ENCODE measurements around the gene TMEM9. TPM values are rescaled to one million over a fixed set of nuclear protein-coding genes. Genes with fewer than 3 reads are reported as not detected.

The TMEM9 gene
- total RNA-seq, 4 donors from 2014 or later: 11.9 to 38.8 (median 13.0) TPM

DNA sequence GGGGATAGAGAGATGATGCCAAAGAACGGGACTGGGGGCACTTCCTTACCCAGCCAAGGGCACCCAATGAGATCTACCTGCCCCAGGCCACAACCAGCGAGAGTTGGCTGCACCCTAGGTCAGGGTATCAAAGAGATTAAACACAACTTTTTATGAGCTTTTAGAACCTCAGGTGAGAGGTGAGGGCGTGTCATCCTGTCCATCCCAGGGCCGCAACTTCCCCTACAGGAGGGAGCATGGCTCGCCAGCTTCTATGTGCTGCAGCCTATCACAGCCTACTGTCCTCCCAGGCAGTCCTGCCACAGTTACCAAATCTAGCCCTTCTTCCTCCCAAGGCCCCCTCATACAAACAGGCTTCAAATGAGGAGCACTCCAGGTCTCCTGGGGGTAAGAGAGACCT is 12.9 kb downstream of the TMEM9 start:
- TF ChIP-seq POLR2A (IDR thresholded peaks at IDR 0.05): no peak
- TF ChIP-seq, protein P1, sequence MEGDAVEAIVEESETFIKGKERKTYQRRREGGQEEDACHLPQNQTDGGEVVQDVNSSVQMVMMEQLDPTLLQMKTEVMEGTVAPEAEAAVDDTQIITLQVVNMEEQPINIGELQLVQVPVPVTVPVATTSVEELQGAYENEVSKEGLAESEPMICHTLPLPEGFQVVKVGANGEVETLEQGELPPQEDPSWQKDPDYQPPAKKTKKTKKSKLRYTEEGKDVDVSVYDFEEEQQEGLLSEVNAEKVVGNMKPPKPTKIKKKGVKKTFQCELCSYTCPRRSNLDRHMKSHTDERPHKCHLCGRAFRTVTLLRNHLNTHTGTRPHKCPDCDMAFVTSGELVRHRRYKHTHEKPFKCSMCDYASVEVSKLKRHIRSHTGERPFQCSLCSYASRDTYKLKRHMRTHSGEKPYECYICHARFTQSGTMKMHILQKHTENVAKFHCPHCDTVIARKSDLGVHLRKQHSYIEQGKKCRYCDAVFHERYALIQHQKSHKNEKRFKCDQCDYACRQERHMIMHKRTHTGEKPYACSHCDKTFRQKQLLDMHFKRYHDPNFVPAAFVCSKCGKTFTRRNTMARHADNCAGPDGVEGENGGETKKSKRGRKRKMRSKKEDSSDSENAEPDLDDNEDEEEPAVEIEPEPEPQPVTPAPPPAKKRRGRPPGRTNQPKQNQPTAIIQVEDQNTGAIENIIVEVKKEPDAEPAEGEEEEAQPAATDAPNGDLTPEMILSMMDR (IDR thresholded peaks at IDR 0.05 in 4 of 5, conservative IDR thresholded peaks at IDR 0.05 in 1 of 5): no peak

DNA sequence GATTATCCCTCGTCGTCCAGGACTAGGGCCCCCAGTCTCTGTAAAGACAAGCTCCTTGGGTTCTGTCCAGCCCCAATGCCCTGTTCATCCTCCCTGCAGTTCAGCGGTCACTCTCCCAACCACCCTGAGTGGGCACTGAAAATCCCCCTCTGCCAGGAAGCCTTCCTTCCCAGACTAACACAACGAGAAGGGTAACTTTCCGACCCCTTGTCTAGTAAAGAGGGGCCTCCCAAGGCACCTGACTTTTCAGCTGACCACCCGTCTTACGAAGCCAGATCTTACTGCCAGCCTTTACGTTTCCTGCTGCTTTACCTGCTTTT is 13.4 kb downstream of the TMEM9 start:
- DNase-seq (peak in 1 of 2 donors; percentile 6), ATAC-seq (no peak)
- in situ Hi-C loops (cut with MboI; ENCODE audit: low sequenced_read_pairs in 4 of 4) (loop anchor here in 1 of 4 donors (10.0 kb wide), 1 partner anchor 84 kb away; no protein-coding TSS in a partner anchor), intact Hi-C loops (cut with DNase I; ENCODE audit: low total_unique reads) (no loop called here)
- Histone ChIP-seq H3K36me3 (peaks cover 0 to 25% of the 10 kb centered on the region in 2 donors), H3K9me3 (no peaks in the 10 kb centered on the region), H3K4me1 (peaks cover 2 to 7% of the 10 kb centered on the region in 2 donors), H3K4me3 (no peak overlapping the region), H3K27me3 (no peaks in the 10 kb centered on the region), H3K27ac (no peak overlapping the region)
- no peak for TF ChIP-seq POLR2A (IDR thresholded peaks at IDR 0.05)
- TF ChIP-seq, protein P1 (IDR thresholded peaks at IDR 0.05 in 4 of 5, conservative IDR thresholded peaks at IDR 0.05 in 1 of 5): no peak

More for the DNA sequence above, 12.9 kb downstream of the TMEM9 start:
- intact Hi-C loops (cut with DNase I; ENCODE audit: low total_unique reads) (no loop called here), in situ Hi-C loops (cut with MboI; ENCODE audit: low sequenced_read_pairs in 4 of 4) (loop anchor here in 1 of 4 donors (10.0 kb wide), 1 partner anchor 83 kb away; no protein-coding TSS in a partner anchor)
- H3K4me3 ChIP-seq: no peak overlapping the region
- DNase-seq: peak in 1 of 2 donors; percentile 5
- peaks cover 0 to 26% of the 10 kb centered on the region in 2 donors for H3K36me3 ChIP-seq
- no peak overlapping the region for H3K27ac ChIP-seq
- no peak for ATAC-seq
- no peaks in the 10 kb centered on the region for H3K9me3 ChIP-seq
- H3K27me3 ChIP-seq: no peaks in the 10 kb centered on the region
- peaks cover 2 to 7% of the 10 kb centered on the region in 2 donors for H3K4me1 ChIP-seq

DNA sequence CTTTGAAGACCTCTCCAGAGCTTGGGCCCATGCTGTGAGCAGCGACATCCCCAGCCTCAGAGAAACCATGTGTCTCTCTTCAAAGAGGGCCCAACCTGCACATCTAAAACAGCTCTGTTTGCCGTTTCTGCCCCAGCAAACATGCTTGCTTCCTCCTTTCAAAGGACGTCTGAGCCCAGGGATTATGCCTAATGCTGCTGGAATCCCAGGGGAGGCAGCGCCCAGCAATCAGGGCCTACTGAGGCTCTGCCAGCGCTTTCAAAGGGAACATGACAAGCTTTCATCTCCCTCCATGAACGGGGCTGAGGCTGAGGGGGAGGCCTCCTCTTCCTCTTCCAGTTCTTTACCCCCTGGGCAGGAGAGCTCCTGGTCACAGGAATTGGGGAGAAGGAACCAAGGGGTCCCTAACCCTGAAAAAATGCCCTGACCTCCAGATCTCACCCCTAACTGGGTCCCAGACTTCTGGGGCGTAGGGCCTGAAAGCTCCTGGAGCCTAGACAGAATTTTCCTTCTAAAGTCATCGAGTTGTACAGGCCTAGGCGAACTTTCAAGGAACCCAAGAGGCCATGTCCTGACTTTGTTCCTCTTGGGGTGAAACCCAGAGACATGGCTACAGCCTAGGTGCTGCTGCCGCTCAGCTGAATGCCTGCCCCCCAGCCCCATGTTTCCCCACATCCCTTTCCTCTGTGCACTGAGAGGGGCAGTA is 13.9 kb downstream of the TMEM9 start:
- Histone ChIP-seq H3K36me3 (peaks cover 0 to 25% of the 10 kb centered on the region in 2 donors), H3K4me1 (peaks cover 2 to 7% of the 10 kb centered on the region in 2 donors), H3K4me3 (no peak overlapping the region), H3K9me3 (no peaks in the 10 kb centered on the region), H3K27me3 (no peaks in the 10 kb centered on the region), H3K27ac (no peak overlapping the region)
- no peak for DNase-seq
- in situ Hi-C loops (cut with MboI; ENCODE audit: low sequenced_read_pairs in 4 of 4) (loop anchor here in 1 of 4 donors (10.0 kb wide), 1 partner anchor 84 kb away; no protein-coding TSS in a partner anchor), intact Hi-C loops (cut with DNase I; ENCODE audit: low total_unique reads) (no loop called here)
- ATAC-seq: no peak
- TF ChIP-seq, protein P1 (IDR thresholded peaks at IDR 0.05 in 4 of 5, conservative IDR thresholded peaks at IDR 0.05 in 1 of 5): no peak
- no peak for TF ChIP-seq POLR2A (IDR thresholded peaks at IDR 0.05)

DNA sequence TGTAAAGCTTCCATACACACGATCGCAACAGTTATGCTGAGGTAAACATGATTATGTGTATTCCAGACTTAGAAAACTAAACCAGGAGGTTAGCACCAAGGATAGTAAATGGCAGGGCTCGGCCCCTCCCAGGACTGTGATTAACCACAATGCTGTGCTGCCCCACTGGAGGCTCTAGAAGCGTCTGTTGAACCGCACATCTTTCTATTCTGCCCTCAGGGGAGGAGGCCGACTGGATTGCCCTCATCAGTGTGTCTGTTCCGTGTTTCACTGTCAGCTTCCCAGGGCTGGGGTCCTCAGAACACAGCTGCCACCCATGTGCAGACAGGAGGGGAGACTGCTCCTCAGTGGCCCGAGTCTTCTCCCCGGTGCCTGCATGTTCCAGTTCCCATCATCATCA is 14.5 kb downstream of the TMEM9 start:
- no peak overlapping the region for H3K4me3 ChIP-seq
- DNase-seq (peak in 1 of 2 donors; percentile 9), ATAC-seq (no peak)
- no peak for TF ChIP-seq POLR2A (IDR thresholded peaks at IDR 0.05)
- TF ChIP-seq, protein P1 (IDR thresholded peaks at IDR 0.05 in 4 of 5, conservative IDR thresholded peaks at IDR 0.05 in 1 of 5): no peak
- peaks cover 2 to 7% of the 10 kb centered on the region in 2 donors for H3K4me1 ChIP-seq
- no peaks in the 10 kb centered on the region for H3K9me3 ChIP-seq
- H3K27me3 ChIP-seq: no peaks in the 10 kb centered on the region
- H3K36me3 ChIP-seq: peaks cover 0 to 24% of the 10 kb centered on the region in 2 donors
- in situ Hi-C loops (cut with MboI; ENCODE audit: low sequenced_read_pairs in 4 of 4): loop anchor here in 1 of 4 donors (10.0 kb wide), 1 partner anchor 85 kb away; no protein-coding TSS in a partner anchor
- H3K27ac ChIP-seq: no peak overlapping the region
- intact Hi-C loops (cut with DNase I; ENCODE audit: low total_unique reads): no loop called here
